ENCODE data around the gene CHST12.

- no peak for TF ChIP-seq POLR2AphosphoS5 (IDR thresholded peaks at IDR 0.05; ENCODE audit: low read depth, low read length)
- TF ChIP-seq TAF1 (IDR thresholded peaks at IDR 0.05; ENCODE audit: borderline replicate concordance, low read depth, low read length): no peak
- TF ChIP-seq POLR2A (IDR thresholded peaks at IDR 0.05; ENCODE audit: low read depth, low read length): no peak
Observed at GRCh38 chr7:2394566-2395082, 8.8 kb upstream of the CHST12 start.

Measured in GM12892 (cell line).